HG03558 (cell line): ENCODE results near the gene ZP1.
"Not testable (repeated sequence)": the region's sequence is repeated elsewhere in the genome, so short reads cannot be mapped to it uniquely, and the experiment has no call there.

Source experiments
- ATAC-seq: cut with Tn5 transposase; IDR thresholded peaks from one replicate; pipeline ENCODE4 v1.9.1; 2021; ENCODE audit warnings: moderate number of reproducible peaks; ENCODE audit not compliant: unreplicated experiment; ENCODE audit errors: extremely low read depth

Gene ZP1

DNA sequence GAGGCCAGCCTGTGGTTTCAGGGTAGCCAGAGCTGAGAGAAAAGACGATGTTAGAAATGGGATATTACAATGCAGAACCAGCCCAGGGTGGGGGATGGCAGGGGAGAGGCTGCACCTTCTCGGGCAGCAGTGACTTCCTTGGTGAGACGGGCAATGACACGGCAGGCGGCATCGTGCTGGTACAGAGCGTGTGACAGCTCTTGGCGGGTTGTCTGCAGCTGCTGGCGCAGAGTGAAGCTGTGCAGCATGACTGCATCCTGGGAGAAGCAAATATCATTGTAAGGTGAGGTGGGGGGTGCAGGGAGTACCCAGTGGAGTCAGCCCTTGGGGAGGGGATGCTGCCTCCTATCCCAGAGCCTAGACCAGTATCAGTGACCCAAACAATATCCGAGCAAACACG is 35.3 kb downstream of the ZP1 start:
- ATAC-seq = no peak

DNA sequence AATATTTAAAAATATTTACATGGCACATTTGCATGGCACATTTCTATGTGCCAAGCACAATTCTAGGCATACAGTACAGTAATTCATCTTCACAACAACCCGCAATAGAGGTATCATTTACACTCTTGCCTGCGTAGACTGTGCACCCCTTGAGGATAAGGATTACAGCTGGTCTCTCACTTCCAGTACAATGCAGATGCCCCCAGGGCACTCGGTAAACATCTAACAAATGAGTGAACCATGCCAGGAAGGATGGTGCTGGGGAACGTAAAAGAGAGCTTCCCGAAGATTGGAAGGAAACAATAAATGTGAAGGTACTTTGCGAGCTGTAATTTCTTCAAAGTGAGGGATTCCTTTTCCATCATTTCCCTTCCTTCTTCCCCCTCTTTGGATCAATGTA is 37.7 kb downstream of the ZP1 start:
- ATAC-seq = no peak

DNA sequence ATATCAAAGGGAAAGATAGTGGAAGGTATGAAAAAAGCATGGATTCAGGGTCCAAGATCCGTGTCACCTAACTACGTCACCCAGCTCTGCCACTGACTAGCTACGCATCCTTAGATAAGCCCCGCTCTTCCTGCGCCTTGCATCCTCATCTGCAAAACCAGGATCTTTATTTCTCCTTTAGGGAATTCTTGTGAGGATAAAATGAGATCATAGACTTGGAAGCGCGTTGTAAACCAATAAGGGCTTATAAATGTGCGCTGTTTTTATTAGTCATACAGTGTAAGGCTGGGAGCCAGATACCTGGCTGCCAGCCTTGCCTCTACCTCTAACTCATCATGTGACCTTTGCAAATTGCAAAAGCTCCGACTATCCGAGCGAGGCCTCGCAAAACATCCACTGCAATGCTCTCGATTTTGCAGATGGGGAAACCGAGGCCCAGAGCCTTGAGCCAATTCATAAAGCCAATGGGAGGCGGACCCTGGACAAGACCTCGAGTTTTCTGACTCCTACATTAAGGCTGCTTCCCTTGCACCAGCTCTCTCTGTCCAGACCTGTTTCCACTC is 38.3 kb downstream of the ZP1 start:
- no peak for ATAC-seq

DNA sequence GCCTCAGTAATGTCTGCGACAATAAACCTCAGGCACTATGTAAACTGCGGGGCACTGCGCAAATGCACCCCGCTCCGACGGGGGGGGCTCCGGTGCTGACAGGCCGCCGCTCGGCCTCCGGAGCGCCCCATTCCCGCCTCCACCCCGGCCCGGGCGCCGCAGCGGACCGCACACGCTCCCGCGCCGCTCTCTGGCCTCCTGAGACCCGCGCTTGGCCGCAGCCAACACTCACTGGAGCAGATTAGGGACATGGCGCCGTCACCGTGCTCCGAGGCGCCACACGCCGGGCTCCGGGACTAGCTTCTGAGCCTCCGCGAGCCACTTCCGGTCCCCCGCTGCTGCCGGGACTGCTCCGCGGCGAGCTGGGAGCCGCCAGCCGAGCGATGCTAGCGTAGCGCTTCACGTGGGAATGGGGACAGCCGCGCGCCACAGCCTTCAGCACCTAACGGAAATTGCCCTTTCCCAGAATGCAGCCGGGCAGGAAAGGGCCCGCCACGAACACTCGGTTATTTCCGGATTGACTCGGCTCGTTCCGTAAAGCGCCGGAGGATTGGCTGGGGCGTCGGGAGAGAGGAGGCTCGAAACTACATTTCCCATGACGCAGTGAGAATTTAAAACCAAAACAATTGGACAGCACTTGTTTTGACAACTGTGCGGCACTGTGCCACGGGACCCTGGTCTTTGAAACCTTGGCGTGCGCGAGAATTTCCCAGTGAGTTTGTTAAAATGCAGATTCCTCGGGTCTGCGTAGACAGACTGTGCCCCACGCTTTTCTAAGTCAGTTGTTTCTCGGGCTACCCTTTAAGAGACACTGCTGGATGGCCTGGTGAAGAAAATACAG is 39.0 kb downstream of the ZP1 start, which contains the start of gene PRPF19:
Gene PRPF19, minus strand, starts transcription at position 454 of the 841 bp plus-strand sequence. Its CDS starts 203 bp downstream, at position 251.
- ATAC-seq = peak; percentile 55

DNA sequence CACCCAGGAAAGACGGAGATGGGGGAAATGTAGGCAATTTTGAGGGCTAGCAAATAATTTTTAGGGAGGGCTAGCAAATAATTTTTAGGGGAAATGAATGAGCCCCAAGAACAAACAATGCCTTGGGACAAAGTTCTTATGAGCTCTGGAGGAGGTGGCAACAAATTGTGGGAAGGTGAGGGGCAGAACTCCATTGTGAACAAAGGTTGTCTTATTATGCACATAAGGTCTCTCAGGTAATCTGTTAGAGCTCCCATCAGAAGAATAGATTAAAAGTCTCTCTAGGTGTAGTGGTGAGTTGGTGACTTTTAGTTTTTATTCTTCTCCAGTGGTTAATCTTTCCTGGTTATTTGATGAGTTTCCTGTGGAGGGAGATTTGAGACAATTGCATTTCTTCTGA is 41.5 kb downstream of the ZP1 start:
- ATAC-seq = no peak

DNA sequence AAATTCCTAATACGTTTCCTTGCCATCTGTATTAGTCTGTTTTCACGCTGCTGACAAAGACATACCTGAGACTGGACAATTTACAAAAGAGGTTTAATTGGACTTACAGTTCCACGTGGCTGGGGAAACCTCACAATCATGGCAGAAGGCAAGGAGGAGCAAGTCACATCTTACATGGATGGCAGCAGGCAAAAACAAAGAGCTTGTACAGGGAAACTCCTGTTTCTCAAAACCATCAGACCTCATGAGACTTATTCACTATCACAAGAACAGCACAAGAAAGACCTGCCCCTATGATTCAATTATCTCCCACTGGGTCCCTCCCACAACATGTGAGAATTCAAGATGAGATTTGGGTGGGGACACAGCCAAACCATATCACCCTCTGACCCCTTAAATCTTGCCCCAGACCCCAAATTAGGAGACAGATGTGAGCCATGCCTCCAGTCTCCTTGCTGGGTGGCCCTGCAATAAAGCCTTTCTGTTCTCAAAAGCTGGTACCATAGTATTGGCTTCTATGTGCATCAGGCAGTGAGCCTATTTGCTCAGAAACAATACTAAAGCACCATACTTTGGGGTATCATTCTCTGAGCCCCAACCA is 42.4 kb downstream of the ZP1 start:
- not testable (repeated sequence) for ATAC-seq

DNA sequence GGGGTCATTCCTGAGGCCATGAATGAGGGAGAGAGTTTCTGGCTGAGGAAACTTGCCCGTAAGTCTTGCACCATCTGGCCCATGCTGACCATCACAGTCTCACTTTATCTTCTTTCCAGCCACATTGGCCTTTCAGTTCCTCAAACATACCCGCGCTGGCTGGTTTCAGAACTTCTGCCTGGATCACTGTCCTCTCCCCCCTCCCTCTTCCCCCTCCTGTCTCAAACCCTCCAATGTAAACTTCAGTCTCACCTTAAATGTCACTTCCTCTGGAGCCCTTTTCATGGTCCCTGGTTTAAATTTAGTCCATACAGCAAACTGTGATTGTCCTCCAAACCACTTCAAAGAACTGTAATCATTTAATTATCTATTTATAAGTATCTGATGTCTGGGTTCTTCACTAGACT is 42.9 kb downstream of the ZP1 start:
- ATAC-seq = peak; percentile 23

DNA sequence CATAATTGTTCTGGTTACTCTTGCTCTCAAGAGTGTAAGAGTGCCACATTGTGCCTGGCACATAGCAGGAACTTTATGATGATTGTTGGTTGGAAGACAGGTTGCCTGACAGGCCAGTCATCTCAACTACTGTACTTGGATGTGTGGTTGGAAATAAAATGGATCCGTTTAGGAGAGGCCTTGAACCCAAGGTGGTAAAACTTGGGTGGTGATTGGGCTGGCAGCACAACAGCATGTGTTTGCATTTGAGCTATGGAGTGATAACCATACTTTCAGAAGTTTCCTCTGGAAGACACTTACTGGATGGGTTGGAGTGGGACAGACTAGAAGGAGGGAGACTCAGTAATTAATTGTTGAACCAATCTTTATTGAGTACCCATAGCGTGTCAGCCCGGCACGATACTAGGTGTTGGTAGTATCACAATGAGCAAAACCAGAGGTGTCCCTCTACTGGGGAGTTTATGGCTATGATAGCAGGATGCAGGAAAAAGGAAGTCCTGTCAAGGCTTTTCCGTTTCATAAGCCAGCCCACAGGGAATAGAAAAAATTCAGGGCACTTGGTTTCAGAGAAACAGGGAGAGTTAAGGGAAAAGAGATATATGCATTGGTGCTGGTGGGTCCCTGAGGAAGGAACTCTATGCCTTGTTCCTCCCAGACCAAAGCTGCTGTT is 43.5 kb downstream of the ZP1 start:
- no peak for ATAC-seq

DNA sequence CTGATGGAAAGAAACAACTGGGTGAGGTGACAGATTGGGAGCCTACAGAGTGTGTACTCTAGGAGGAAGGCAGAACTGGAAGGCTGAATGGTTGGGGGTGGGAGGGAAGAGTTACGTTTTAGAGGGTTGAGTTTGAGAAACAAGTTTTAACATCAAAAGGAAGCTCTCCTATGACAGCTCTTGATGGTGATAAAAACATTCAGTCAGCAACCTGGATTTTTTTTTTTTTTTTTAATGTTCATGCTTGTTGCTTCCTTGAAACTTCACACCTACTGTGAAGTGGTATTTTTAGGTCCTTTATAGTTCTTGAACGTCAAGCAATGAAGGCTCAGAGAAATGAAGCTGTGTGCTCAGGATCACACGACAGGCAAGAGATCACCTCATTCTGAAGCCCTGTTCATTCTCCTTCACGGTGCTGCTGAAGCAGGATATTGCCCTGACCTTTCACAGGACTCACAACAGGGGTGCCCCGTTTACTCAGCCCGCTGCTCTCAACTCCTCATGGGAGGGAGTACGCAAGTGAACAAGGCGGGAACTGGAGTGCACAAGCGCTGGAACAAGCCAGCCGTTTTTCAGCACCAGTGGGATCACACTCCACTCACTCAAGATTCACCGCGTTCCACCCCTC is 45.0 kb downstream of the ZP1 start:
- ATAC-seq = no peak

DNA sequence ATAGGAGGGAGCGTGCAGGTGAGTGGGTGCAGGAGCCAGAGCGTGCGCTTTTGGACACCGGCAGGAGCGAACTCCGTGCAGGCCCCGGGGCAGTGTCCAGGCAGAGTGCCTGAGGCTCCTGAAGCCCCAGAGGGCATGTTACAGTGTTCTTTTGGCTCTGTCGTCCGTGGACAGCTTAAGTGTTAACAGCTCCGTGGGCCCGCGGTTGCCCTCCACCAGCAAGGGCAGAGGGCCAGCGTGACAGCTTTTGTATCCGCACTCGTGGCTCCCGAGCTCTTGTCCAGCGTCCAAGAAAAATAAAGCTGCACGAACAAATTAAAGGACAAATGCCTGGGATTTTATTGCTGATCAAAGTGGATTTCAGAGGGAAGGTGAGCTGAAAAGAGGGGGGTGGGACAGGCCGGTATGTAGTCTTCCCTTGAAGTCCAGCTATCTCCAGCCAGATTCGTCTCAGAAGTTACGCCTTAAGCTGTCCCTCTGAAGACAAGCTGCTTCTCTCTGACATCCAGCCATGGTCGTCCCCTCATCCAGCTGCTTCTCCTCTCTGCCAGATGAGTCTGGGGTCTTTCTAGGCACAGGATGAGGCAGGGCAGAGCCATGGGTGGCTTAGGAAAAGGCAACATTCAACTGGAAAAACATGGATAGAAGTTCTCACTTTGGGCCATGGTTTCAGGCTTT is 45.6 kb downstream of the ZP1 start:
- no peak for ATAC-seq

DNA sequence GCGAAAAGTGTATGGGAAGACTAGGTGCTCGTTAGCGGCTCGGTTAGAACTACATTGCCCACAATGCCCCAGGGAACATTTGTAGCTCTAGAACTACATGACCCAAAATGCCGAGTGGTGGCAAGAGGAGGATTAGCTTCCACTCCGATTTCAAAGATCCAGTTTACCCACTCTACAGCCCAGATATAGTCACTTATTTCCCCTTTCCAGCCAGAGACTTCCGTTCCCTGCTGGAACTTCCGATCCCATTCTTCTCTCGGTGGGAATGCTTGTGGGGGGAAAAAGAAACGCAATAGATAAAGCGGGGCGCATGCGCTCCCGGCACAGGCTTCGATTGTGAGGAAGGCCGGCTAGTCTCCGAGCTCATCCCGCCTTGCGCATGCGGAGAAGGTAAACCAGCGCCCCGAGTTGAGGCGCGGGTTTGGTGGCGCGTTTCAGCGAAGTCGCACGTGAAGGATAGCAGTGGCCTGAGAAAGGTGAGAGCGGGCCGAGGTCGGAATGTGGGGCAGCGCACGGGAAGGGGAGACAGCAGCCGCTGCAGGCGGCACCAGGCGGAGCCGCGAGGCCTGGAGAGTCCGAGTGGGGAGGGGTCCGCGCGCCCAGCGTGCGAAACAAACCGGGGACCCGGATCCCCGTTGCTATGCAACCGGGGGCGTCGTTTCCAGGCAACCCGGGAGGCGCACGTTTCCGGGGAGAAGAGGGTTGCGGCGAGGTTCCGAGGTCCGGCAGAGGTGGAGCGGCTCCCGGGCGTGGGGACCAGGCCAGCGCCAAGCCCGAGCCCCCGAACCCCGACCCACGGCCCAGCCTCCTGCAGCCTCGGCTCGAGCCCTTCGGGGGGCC is 46.7 kb downstream of the ZP1 start, which contains the start of gene TMEM109:
Gene TMEM109, plus strand, starts transcription at position 366 of the 840 bp plus-strand sequence. CDS start 5,536 bp downstream, outside the sequence.
- no peak for ATAC-seq

DNA sequence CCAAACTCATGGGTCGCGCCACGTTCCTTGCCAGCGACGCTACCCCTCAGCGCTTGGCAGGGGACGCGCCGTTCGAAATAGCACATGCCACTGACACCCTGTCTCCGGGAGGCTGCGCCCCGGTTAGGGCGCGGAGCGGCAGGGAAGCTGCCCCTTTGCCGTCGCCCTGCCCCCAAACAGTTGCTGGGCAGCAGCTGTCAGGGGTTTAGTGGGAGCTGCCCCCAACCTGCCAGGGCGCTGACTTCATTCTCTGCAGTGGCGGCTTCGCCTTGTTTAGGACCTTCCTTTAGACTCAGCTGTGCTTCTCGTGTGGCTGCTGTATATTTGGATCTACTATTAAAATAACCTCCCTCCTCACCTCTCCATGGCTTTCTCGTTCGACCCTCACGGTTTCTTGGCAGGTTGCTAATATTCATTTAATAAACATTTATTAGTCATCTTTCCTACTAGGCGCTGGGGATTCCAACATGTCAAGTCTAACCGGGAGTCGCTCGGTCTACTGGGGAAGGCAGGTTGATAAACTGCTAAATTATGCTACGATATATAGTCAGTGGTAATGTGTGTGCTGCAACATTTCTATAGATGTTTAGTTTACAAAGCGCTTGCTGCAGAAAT is 47.4 kb downstream of the ZP1 start:
- ATAC-seq = no peak

DNA sequence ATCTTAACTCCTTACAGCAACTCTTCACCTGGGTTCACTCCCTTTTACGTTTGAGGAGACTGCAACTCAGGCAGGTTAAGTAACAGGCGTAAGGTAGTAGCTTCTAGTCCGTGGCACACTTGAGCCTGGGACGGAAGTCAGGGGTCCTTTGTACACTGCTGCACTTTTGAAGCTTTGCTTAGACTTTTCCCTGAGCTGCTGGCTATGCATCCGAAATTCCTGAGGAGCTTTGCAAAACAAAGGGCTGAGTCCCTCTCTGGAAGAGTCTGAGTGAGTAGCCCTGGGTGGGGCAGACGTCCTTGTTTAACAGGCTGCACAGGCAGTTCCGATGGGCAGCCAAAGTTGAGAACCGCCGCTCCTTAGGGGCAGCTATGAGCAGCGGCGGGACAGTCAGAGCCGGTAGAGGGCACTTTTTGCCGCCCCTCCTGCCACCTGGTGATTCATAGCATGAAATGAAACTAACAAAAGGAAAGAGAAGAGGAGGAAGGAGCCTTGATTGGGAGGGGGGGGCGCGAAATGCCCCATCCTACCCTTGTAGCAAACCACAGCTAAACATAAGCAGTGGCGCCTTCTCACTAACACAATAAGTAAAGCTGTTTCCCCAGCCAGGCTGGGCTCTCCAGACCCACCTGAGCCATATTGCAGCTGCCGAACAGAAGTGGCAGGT is 48.0 kb downstream of the ZP1 start:
- peak; percentile 29 for ATAC-seq

DNA sequence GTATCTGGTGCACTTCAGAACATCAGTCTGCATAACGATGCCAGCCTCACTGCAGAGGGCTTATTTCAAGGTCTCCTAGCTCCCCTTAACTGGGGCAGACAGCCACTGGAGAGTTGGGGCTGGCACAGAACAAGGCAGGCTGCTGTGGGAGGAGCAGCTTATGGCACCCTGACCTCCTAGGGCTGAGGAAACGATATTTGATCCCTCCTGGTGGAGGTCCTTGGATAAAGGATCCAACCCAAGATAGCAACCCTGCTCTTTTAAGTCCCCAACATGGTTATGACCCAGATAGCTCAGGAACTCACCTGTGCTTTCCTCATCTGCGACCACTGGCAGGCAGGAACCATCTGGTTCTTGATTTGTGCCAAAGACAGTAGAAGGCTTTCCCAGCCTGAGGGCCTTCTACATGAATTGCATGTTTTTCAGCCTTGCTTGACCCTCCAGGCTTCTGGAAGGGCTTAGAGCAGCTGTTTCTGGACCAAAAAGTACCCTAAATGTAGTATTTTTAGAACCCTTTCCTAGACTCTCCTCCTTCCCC is 49.4 kb downstream of the ZP1 start:
- no peak for ATAC-seq

DNA sequence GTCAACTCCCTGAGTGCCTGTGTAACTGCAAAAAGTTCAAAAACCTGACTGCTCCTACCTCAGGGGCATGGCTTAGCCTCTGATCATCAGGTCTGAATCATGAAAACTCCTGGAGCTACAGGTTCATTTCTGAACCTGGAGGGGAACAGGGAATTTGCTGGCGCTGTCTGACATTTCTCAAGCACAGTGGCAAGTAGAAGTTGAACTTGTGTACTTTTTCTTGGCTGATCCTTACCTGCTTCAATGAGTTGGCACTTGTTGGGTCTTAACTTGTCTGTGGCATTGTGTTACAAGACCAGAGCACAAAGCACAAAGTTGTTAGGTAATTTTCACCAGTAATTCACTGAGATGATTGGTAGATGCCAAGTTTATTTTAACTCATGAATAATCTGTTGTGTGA is 49.9 kb downstream of the ZP1 start:
- ATAC-seq = no peak

DNA sequence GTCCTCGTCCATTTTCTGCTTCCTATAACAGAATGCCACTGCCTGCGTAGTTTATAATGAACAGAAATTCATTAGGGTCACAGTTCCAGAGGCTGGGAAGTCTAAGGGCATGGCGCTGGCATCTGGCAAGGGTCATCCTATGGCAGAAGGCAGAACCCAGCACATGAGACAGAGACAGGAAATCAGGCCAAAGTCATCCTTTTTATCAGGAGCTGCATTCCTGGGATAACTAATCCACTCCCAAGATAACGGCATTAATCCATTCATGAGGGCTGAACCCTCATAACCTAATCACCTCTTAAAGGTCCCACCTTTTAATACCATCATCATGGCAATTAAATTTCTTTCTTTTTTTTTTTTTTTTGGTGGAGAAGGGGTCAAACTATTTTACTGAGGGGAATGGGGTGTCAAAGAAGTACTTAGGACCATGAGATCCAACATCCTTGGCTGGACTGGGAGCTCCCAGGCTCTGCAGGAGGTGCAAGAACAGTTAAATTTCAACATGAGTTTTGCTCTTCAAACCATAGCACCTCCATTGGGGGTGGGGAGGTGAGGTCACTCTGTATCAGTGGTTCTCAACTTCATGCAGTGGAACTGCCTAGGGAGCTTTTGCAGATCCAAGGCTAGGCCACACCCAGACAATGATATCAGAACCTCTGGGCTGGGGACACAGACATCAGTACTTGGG is 51.1 kb downstream of the ZP1 start:
- no peak for ATAC-seq

DNA sequence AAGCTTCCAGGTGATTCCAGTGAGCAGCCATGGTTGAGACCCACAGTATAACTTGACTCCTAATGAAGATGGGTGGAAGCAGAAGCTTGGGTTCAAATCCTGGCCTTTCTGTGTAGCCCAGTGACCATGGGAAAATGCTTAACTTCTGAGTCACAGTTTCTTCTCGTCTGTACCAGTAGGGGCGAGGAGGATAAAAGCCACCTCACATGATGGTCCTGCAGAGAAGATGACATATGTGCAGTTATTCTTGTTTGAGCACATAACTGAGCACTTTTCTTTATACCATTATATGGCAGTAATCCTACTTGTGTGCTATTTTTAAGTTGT is 51.6 kb downstream of the ZP1 start:
- ATAC-seq = no peak
